GM21423 (cell line): ENCODE results near the gene PDE4B.

Experiments used
- ATAC-seq: cut with Tn5 transposase; IDR thresholded peaks from one replicate; pipeline ENCODE4 v1.9.1; 2021; ENCODE audit warnings: mild to moderate bottlenecking, moderate library complexity; ENCODE audit not compliant: unreplicated experiment

Gene PDE4B

DNA sequence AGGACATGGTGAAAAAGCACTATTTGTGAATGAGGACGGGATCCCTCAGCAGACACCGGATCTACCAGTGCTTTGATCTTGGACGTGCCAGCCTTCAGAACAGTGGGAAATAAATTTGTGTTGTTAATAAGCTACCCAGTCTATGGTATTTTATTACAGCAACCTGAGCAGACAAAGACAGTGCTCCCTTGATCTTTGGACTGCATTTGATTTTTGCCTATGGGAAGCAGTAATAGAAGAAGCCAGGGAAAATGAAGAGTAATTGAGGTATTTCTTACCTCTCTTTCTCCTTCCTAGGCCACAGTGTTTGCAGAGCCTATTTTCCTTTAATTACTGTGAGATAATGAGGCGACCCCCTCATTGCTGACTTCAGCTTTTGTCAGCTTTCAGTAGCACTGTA is 87.9 kb downstream of the PDE4B start:
- no peak for ATAC-seq

DNA sequence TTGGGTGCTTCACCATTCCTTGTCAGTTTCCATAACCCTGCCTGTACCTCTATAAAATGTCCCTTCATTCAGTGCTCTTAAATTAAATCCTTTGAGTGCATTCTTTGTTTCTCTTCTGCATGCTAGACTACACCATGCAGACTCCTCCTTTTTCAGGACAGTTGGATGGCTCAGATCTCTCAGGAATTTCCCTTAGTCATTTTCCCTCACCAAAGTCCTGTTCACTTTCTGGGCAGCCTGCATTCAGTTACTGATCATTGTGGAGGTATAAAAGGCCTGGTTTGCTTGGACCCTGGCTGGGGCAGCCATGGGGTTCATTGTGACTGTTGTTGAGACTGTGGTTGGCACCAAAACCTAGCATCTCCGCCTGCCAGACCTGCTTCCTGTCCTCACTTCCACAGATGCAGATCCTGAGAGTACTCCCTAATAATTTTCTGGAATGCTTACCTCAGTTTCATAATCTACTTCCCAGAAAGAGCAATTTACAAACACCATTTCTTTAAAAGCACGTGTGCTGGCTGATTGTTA is 88.4 kb downstream of the PDE4B start:
- ATAC-seq: no peak

DNA sequence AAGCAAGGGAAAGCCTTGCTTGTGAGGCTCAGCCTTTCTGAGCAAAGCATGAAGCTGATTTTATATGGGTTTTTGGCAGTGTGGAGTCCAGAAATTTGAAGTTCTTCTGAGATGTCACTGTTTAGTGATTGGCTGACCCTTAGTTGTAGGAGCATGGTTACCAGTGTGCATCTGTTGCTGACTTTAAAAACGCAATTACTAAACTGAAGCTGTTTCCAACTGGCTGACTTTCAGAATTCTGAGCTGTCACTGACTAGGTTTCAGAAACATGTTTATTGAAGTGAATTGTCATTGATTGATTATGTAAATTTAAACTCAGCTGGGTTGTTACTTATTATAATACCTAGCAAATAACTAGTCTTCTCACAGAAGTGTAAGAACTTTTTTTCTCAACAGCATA is 89.4 kb downstream of the PDE4B start:
- ATAC-seq: no peak

DNA sequence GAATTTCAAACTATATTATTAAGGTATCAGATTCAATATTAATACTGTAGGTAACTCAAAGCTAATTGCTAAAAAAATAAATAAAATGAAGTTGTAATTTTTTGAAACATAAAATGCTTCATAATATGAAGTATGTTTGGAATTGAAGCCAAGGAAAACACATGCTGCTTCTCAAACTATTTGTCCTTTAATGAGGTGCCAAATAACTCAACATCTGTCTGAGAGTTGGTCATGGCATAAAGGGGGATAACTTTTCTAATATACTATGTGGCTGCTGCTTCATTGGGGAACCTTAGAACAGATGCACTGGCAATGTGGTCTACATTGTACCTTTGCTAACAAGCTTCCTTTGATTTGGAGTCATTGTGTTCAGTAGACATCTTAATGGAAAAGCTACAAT is 96.7 kb downstream of the PDE4B start:
- no peak for ATAC-seq

DNA sequence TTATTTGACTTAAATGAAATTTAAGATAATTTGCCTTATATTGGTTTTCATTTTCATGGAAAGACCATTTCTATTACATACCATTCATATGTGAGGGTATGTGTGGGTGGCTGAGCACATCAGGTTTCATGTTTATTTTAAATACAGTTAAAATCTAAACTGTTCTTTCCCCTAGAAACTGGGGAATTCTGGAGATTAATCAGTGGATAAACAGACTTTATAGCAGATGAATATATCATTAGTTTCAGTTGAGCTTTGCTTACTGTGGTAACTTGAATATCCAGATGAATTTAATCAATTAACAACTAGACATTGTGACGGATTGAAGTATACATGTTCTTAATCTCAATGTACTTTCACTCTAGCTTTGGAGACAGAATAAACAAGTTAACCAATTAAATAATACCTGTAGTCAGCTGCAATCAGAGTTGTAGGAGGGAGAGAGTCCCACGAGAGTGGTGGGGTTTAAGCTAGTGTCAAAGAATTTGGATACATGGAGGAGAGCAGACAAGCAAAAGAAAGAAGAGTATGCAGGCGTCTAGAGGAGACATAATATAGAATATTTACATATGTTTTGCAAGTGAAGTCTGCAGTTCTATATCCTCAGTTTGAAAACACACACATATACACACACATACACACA is 97.6 kb downstream of the PDE4B start:
- no peak for ATAC-seq

DNA sequence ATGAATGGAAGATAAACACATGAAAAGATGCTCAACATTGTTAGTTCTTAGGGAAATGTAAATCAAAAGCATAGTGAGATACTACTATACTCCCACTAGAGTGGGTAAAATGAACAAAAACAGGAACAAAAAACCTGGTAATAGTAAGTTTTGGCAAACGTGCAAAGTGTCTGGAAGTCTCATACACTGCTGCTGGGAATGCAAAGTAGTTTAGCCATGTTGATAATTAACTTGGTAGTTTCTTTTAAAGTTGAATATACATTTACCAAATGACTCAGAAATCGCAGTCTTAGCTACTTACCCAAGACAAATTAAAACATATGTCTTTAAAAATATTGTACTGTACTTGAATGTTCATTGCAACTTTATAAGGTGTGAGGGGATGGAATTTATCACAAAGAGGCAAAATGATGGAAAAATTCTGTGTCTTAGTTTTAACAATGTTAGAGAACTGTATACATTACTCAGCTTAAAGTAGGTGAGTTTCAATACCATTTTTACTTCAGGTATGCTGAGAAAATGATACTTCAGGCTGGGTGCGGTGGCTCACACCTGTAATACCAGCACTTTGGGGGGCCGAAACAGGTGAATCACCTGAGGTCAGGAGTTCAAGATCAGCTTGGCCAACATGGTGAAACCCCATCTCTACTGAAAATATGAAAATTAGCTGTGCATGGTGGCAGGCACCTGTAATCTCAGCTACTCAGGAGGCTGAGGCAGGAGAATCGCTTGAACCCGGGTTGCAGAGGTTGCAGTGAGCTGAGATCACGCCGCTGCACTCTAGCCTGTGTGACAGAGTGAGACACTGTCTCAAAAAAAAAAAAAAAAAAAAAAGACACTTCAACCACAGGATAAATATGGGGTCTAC is 102.3 kb downstream of the PDE4B start:
- ATAC-seq: peak; percentile 88

DNA sequence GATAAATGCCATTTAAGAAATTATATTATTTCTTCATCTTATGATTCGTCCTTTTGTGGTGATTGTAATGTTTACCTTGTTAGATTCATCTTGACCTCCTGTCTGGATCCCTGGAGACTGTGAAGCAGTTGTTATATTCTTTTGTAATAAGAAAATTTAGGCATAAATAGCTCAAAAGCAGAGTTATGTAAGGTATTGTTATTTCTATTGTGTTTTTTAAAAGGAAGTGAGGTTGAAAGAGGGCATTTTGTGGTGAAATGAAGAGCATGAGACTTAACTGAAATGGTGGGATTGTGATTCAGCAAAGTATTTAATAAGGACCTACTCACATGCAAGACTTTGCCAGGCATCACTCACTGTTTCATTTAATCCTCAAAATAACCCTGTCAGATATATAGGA is 104.0 kb downstream of the PDE4B start:
- no peak for ATAC-seq

DNA sequence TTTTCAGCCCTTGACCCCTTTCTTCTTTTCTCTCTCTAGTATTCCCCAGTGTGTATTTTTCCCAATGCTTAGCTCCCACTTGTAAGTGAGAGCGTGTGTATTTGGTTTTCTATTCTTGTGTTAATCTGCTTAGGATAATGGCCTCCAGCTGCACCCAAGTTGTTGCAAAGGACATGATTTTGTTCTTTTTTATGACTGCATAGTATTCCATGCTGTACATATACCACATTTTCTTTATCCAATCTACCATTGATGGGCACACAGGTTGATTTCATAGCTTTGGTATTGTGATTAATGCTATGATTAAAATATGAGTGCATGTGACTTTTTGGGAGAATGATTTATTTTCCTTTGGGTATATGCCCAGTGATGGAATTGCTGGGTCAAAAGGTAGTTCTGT is 104.8 kb downstream of the PDE4B start:
- ATAC-seq: no peak

DNA sequence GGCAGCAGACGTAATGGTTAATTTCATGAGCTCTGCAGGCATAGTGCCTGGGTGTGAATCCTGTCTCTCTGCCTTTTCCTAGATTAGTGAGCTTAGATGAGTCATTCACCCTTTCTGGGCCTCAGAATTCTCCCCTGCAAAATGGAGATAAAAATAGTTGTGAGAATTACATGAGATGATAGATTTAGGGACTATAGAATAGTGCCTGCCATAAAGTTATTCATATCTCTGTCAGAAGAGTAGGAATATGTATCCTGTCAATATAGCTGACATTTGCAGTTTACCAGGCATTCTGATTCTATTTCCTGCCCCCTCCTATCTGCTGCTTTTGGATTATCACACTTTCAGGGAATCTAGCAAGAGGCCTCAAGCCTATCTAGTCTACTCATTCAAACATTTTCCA is 112.0 kb downstream of the PDE4B start:
- no peak for ATAC-seq

DNA sequence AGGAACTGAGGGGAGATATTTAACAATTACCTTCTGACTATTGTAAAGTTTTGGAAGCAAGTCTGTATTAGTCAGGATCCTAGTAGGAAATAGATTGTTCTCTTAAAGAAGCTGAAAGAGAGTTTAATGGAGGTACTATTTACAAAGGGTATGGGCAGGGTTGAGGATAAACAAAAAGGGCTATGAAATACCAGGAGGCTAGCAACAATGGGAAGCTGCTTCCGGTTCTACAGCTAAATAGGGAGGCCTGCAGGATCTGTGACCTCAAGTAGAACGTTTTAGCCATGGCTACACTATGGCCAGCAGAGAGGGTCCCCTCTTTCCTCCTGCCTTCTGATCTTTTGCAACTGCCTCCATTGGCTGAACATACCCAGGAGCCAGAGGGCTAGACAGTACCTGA is 117.7 kb downstream of the PDE4B start:
- no peak for ATAC-seq

DNA sequence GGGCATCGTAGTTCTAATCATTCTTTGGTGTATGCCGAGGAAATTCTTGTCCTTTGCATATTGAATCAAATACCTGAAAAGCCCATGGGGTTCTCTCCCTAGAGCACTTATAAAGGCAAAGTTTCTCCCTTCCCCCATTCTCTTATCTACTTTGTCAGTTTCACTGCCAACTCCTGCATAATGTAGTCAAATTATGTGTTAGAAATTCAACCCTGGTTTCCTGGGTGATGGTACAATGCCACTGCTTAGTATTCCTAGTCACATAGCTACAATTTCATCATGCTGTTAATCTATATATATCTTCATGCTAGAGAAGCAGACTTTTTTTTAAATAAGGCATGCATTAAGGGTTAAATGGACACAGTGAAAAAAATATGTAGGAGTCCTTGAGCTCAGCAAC is 119.0 kb downstream of the PDE4B start:
- no peak for ATAC-seq

DNA sequence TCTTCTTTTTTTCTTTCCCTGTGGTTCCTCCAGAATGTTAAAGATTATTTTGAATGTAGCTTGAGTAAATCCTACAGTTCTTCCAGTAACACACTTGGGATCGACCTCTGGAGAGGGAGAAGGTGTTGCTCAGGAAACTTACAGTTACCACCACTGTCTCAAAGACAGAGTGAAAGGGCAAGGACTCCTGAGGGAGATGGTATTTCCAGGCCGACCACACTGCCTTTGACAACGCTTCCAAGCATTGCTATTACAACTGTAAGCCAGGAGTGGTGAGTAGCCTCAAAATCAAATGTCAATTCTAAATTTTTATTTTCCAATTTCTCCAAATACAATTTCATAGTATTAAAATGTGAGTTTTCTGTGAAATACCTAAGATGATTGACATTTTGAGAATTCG is 125.9 kb downstream of the PDE4B start:
- no peak for ATAC-seq

DNA sequence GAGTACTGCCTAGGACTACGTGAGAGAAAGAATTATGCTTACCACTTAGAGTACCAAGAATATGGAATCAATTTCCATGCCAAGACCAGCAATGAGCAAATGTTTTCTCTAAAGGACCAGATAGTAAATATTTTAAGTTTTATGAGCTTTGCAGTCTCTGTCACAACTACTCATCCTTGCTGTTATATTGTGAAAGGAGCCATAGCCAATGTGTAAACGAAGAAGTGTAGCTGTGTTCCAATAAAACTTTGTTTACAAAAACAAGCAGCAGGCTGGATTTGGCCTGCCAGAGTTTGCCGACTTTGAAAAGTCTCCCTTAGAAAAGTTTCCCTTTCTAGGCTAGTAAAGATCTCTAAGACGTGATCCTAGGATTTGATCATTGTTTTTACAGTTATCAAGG is 128.8 kb downstream of the PDE4B start:
- ATAC-seq: no peak

DNA sequence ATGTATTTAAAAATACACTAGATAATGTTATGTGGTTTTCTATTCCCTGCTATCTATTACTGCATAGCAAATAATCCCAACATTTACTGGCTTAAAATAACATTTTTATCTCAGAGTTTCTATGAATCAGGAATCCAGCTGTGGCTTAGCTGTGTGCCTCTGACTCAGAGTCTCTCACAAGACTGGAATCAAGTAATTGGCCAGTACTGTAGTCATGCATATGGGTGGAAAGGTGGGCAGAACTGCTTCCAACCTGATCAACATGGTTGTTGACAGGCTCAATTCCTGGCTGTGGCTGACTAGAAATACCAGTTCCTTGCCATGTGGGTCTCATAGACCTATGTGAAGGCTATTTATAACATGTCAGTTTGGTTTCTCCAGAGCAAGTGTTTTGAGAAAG is 131.8 kb downstream of the PDE4B start:
- no peak for ATAC-seq

DNA sequence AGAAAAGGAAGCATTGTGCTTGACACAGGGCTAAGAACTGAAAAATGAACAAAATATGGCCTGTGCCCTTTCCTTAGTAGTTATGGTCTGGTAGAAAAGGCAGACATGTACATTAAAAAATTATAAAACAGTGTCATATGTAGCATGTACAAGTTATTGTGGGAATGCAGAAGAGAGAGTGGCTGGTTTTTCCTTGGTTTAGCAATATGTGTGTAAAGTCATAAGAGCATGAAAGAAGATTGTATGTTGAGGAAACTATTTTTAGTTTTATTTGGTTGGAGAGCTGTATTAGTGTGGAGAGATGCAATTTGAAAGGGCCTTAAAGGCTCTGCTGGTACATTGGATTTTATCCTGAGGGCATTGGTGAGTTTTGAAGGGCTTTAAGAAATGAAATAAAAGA is 145.8 kb downstream of the PDE4B start:
- ATAC-seq: no peak

DNA sequence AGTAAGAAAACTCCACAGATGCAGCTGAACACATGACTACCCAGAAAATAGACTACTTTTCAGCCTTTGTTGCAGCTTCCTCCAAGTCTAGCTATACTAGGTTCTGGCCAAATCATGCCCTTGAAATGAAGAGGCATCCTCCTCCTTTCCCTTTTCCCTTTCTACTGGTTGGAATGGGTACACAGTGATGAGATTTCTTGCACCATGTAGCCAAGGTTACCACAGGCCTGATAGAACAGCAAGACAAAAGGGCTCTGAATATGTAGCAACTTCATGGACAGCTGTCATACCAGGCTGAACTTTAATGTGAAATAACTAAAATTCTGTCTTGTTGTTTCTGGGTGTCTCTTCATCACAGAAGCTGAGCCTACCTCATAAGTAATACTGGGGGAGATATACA is 146.5 kb downstream of the PDE4B start:
- ATAC-seq: no peak

DNA sequence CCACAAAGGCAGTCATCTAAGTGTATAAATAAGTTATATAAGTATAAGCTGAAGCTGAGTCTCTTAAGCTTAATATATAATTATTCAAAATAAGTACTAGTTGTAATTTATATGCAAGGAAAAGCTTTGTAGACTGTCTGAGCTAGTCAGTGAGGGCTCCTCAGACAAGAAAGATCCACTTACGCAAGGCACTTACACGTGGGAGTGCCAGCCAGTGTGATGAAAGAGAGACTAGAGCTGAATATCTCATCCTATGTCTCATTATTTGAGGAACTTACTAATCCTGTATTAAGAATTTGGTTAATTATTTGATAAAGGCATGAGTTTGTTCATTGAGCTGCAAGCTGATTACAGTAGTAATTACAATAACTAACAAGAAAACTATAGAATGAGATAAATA is 146.9 kb downstream of the PDE4B start:
- ATAC-seq: no peak

DNA sequence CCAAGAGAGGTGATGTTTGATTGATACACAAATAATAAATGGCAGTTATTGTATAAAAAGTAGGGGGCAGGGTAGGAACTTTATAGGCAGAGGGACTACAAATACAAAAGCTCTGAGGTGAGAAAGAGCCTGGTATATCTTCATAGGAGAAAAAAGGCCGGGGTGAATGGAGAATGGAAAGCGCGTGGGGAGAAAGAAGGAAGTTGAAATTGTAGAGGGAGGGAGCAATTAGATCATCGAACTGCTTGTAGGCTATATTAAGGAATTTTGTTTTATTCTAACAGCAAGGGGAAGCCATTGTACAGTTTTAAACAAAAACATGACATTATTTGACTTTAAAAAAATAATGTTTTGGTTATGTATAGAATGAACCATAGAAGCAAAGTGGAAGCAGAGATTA is 147.4 kb downstream of the PDE4B start:
- no peak for ATAC-seq

DNA sequence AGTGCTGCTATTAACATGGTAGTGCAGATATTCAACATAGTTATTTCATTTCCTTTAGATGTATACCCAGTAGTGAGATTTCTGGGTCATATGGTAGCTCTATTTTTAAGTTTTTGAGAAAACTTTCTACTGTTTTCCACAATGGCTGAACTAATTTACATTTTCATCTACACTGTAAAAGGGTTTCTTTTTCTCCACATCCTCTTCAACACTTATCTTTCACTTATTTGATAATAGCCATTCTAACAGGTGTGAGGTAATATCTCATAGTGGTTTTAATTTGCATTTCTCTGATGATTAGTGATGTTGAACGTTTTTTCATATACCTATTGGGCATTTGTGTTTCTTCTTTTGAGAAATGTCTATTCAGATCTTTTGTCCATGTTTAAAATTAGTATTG is 149.8 kb downstream of the PDE4B start:
- ATAC-seq: no peak

DNA sequence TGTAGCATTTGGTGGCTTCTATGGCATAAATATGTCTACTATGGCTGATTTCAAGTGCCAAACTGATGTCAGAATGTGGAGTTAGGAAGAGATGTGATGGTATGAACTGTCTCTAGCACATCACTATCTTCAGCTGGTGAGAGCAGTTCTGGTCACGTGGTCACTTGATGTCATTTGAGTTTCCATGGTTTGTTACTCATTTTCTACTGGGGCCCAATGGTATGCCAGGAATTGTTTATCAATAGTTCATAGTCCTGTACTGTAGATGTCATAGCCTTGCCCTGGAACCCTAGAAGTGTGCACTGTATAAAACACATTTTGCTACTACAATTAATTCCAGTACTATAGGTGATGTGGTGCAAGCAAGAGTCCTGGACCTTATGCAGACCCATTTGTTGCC is 153.7 kb downstream of the PDE4B start:
- ATAC-seq: no peak

DNA sequence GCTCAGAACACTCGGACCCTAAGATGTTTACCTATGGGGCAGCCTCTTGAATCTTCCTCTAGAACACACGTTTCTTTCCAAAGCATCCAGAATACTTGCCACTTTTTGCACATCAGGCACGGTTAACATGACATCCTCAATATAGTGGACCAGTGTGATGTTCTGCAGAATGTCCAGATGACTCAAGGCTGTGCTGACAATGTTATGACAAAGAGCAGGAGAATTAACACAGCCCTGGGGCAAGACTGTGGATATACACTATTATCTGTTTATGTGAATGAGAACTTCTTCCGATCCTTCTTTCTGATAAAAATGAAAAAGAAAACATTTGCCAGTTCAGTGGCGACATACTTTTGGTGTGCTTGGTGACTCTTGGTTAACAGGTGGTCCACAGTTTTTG is 154.3 kb downstream of the PDE4B start:
- no peak for ATAC-seq

DNA sequence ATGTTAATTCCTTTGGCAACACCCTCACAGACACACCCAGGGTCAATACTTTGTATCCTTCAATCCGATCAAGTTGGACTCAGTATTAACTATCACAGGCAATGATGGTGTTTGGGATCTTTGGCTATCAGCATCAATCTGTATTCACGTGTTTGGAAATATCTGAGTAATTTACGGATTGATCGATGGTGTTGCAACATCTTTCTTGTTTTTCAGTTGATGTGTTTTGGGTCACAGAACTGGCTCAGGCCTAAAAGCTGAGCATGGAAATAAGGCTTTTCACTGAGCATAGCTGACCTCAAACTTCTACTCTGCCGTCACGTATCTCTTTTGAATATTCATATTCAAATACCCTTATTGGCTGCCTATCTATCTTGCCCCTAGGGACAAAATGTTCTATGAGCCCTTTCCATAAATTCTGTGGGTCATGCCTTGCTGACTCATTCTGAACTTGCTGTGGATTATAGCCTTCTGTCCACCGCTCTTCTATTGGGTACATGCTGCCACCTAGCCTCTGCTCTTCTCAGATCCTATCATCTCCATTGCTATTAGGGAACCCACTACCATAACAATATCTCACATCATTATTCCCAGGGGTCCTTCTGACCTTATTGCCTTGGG is 156.0 kb downstream of the PDE4B start:
- ATAC-seq: no peak
